HEK293T (cell line): ENCODE data around the gene MGAT5.

Experiments
- CTCF ChIA-PET: fragments of 350-600 bp; formaldehyde crosslinking; extraction: SDS; loops from one replicate; lab custom pipeline; 2021; ENCODE audit warnings: antibody characterized with exemption, inconsistent platforms; lab: Yijun Ruan, JAX
- POLR2A ChIA-PET: fragments of 350-600 bp; formaldehyde crosslinking; extraction: SDS; loops from one replicate; lab custom pipeline; 2020; ENCODE audit warnings: antibody characterized with exemption, inconsistent platforms; lab: Yijun Ruan, JAX
- DNase-seq: peaks from one replicate; pipeline ENCODE4 v3.0.0; 2012; ENCODE audit warnings: mixed read lengths; ENCODE audit errors: extremely low spot score
- ARNT ChIP-seq: fragments of 450-650 bp; IDR thresholded peaks from 2 replicates; pipeline ENCODE4 v1.6.1; 2017; ENCODE audit warnings: mild to moderate bottlenecking
- BHLHE40 ChIP-seq: fragments of 450-650 bp; IDR thresholded peaks from 2 replicates; pipeline ENCODE4 v1.6.1; 2016; ENCODE audit warnings: mild to moderate bottlenecking, moderate library complexity, borderline replicate concordance
- CTBP1 ChIP-seq: fragments of 450-650 bp; IDR thresholded peaks from 2 replicates; pipeline ENCODE4 v1.6.1; 2016; ENCODE audit warnings: borderline replicate concordance
- ELF4 ChIP-seq: fragments of 450-650 bp; IDR thresholded peaks from 2 replicates; pipeline ENCODE4 v1.6.1; 2017; ENCODE audit warnings: antibody characterized with exemption
- FOXA1 ChIP-seq: fragments of 450-650 bp; IDR thresholded peaks from 2 replicates; pipeline ENCODE4 v1.6.1; 2016; ENCODE audit warnings: mild to moderate bottlenecking
- FOXK2 ChIP-seq: fragments of 450-650 bp; IDR thresholded peaks from 2 replicates; pipeline ENCODE4 v1.6.1; 2016; ENCODE audit warnings: mild to moderate bottlenecking
- FOXM1 ChIP-seq: fragments of 450-650 bp; IDR thresholded peaks from 2 replicates; pipeline ENCODE4 v1.6.1; 2017; ENCODE audit warnings: mild to moderate bottlenecking, borderline replicate concordance
- HDGF ChIP-seq: fragments of 450-650 bp; IDR thresholded peaks from 2 replicates; pipeline ENCODE4 v1.6.1; 2017; ENCODE audit warnings: antibody characterized with exemption, borderline replicate concordance
- L3MBTL2 ChIP-seq: fragments of 450-650 bp; conservative IDR thresholded peaks from 2 replicates; pipeline ENCODE4 v1.6.1; 2016; ENCODE audit warnings: mild to moderate bottlenecking
- LEF1 ChIP-seq: fragments of 450-650 bp; IDR thresholded peaks from 2 replicates; pipeline ENCODE4 v1.6.1; 2017; ENCODE audit warnings: mild to moderate bottlenecking, borderline replicate concordance
- NFRKB ChIP-seq: fragments of 450-650 bp; IDR thresholded peaks from 2 replicates; pipeline ENCODE4 v1.6.1; 2016; ENCODE audit warnings: mild to moderate bottlenecking, moderate library complexity
- SP1 ChIP-seq: fragments of 450-650 bp; IDR thresholded peaks from 2 replicates; pipeline ENCODE4 v1.6.1; 2017
- SUZ12 ChIP-seq: fragments of 450-650 bp; IDR thresholded peaks from 2 replicates; pipeline ENCODE4 v1.6.1; 2016; ENCODE audit warnings: mild to moderate bottlenecking
- TARDBP ChIP-seq: fragments of 450-650 bp; IDR thresholded peaks from 2 replicates; pipeline ENCODE4 v1.6.1; 2016
- ZNF384 ChIP-seq: fragments of 450-650 bp; IDR thresholded peaks from 2 replicates; pipeline ENCODE4 v1.6.1; 2016
- TF ChIP-seq, protein P1 (sequence below): fragments of 450-650 bp; IDR thresholded peaks from 2 replicates; pipeline ENCODE4 v1.6.1; 2016

MGAT5 gene

DNA sequence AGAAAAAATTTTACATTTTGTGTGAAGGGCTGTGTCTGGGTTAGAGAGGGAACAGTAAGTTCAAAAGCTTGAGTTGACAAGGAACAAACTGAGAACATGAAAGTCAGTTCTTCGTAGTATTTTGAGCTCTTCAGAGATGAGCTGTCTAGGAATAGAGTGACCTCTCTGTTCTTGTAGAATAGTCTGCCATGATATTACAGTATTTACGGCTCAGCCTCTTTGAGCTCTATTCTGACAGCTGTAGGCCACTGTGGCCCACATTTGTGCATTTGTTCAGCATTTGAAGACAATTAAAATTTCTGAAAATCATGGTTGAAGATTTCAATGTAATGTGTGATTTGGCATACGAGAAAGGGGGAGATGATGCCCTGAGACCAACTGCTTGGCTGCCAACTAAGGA is 172.8 kb downstream of the MGAT5 start:
- POLR2A ChIA-PET, result no interaction called here

DNA sequence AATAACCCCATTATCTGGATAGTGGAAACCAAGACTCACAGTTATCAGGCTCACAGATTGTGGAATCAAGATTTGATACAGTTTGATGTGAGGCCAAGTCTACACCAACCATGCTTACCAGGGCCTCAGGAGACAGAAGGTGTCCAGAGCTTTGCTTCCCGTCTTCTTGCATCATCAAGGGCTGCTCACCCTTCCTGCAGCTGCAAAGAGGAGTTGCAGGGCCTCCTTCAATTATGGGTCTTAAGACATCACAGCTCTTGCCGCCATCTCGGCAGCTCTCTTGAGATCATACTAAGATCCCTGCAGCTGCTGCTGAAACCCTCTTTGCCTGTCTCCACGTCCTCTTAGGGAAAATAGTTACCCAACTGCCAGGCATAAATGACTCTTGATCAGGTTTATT is 176.0 kb downstream of the MGAT5 start:
- CTCF ChIA-PET, result no interaction called here
- TF ChIP-seq LEF1 (no peak), HDGF (no peak), L3MBTL2 (no peak), SUZ12 (no peak)

More for the DNA sequence above, 172.8 kb downstream of the MGAT5 start:
- TF ChIP-seq ARNT, result no peak
- no peak for TF ChIP-seq FOXK2
- TF ChIP-seq FOXM1, result no peak
- TF ChIP-seq CTBP1, result no peak
- no peak for TF ChIP-seq ELF4
- no peak for TF ChIP-seq L3MBTL2
- TF ChIP-seq HDGF, result no peak
- TF ChIP-seq, protein P1, sequence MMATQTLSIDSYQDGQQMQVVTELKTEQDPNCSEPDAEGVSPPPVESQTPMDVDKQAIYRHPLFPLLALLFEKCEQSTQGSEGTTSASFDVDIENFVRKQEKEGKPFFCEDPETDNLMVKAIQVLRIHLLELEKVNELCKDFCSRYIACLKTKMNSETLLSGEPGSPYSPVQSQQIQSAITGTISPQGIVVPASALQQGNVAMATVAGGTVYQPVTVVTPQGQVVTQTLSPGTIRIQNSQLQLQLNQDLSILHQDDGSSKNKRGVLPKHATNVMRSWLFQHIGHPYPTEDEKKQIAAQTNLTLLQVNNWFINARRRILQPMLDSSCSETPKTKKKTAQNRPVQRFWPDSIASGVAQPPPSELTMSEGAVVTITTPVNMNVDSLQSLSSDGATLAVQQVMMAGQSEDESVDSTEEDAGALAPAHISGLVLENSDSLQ, result no peak
- TF ChIP-seq BHLHE40, result no peak
- TF ChIP-seq FOXA1, result no peak
- no peak for TF ChIP-seq NFRKB
- TF ChIP-seq ZNF384, result no peak
- TF ChIP-seq SP1, result no peak
- no peak for TF ChIP-seq LEF1
- no peak for TF ChIP-seq TARDBP
- no peak for TF ChIP-seq SUZ12
- no peak for DNase-seq
- CTCF ChIA-PET, result interaction anchor here (0.6 kb wide), 1 partner anchor 589 kb away, joined by 3 read pairs; no protein-coding TSS in a partner anchor

DNA sequence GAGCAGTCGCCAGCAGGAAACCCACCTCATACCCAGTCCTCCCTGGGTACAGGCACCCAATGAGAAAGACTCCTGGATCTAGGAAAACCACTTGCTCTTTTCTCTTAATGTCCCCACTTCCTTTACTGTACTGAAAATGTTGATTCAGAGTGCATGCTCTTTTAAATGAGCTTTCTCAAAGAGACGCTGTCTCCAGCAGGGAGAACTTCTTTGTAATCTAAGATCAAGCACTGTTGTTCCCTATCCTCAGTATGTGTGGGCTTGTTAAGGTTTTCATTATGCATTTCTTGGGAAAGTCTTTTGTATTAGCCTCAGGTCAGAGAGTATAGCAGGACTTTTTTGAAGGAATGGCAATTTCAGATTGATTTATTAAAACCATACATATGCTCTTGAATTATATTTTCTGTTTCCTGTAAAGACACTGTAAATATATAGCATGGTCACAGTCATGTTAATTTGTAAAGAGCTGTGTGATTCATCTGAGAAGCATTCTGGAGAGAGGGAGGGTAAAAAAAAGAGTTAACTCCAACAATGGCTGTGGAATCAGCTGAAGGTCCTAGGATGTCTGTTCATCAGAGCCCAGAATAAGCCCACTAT is 178.1 kb downstream of the MGAT5 start:
- no peak for DNase-seq
- POLR2A ChIA-PET, result interaction anchor here (0.5 kb wide), 1 partner anchor 314 kb away, joined by 3 read pairs; no protein-coding TSS in a partner anchor
- CTCF ChIA-PET, result no interaction called here
- no peak for TF ChIP-seq FOXK2
- no peak for TF ChIP-seq ELF4
- TF ChIP-seq HDGF, result no peak
- TF ChIP-seq, protein P1, result no peak
- TF ChIP-seq FOXM1, result no peak
- TF ChIP-seq LEF1, result no peak

More for the DNA sequence above, 176.0 kb downstream of the MGAT5 start:
- POLR2A ChIA-PET, result no interaction called here
- no peak for DNase-seq

DNA sequence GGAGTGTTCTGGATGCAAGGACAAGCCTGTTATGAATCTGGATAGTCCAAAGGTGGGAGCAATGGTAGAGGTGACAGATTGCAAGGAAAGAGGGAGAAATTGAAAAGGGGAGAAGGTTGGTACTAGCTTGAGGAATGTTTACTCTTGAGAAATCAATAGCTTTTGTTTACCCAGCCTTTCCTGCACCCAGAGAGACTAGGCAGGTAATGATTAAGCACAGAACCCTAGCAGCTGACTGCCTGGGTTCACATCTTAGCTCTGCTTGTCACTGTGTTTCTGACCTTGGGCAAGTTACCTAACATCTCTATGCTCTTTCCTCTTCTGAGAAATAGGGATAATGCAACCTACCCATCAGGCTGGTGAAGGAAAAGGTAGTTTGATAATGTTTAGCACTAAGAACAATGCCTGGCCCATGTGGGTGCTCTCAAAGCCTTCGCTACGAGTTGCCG is 178.6 kb downstream of the MGAT5 start:
- POLR2A ChIA-PET, result no interaction called here
- CTCF ChIA-PET, result no interaction called here
- TF ChIP-seq SP1 (no peak), TARDBP (no peak), L3MBTL2 (no peak), CTBP1 (no peak), SUZ12 (no peak), FOXK2 (no peak), FOXA1 (no peak), ARNT (no peak), ZNF384 (no peak), HDGF (no peak), FOXM1 (no peak), BHLHE40 (no peak), NFRKB (no peak)
- TF ChIP-seq, protein P1, result no peak
- no peak for DNase-seq

DNA sequence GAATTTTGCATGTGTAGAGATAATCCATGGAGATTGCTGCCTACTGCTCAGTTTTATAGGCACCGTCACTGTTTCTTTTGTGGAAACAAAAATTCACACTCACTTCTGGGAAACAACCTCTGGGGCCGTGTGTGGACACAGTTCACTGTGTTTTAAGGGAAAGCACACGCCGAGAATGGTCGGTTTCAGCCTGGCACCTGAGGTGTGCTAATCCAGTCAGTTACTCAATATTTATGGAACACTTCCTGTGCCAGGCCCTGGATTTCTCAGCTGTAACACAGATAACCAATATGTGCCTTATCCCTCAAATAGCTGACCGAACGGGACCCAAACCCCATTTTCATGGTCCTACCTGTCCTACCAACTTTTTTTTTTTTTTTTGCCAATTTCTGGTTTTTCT is 179.6 kb downstream of the MGAT5 start:
- DNase-seq, result no peak
- CTCF ChIA-PET, result interaction anchor here (0.5 kb wide), 1 partner anchor 17 kb away, joined by 3 read pairs; no protein-coding TSS in a partner anchor
- POLR2A ChIA-PET, result no interaction called here
- TF ChIP-seq BHLHE40 (no peak), CTBP1 (no peak), SUZ12 (no peak), HDGF (no peak), SP1 (no peak), FOXM1 (no peak), TARDBP (no peak), ELF4 (no peak), ARNT (no peak), NFRKB (no peak), LEF1 (no peak), L3MBTL2 (no peak), FOXK2 (no peak), ZNF384 (no peak), FOXA1 (no peak)
- TF ChIP-seq, protein P1, result no peak

DNA sequence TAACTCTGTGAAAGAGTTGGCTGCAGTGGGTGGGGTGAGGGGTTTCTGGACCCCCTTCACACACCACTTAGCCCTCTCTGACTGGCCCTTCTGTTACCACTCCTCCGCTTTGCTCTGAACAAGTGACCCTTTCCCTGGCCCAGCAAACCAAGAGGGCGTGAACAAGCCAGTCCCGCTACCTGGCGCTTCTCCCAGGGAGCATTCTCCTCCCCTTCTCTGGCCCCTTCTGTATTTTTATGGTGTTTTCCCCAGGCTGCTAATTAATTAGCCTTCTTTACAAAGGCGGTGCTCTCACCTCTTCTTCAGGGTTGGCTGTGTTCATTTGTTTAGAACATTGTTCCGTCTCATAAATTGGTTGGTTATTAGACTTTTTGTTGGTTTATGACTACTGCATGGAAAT is 180.1 kb downstream of the MGAT5 start:
- ChIA-PET POLR2A (no interaction called here), CTCF (interaction anchor here (0.5 kb wide), 1 partner anchor 17 kb away, joined by 3 read pairs; no protein-coding TSS in a partner anchor)

More for the DNA sequence above, 180.1 kb downstream of the MGAT5 start:
- no peak for DNase-seq
- TF ChIP-seq SP1 (no peak), ARNT (no peak), FOXM1 (no peak), NFRKB (no peak), TARDBP (no peak), ELF4 (no peak), CTBP1 (no peak), FOXA1 (no peak), L3MBTL2 (no peak), BHLHE40 (no peak)
